ENCODE measurements around the gene MEIS2.

GRCh38 chr15:36885771-36886170, 214.6 kb downstream of the MEIS2 start:
- TF ChIP-seq ZBTB7A (tag by site-specific recombination; IDR thresholded peaks at IDR 0.05; ENCODE audit: low read depth) (no peak), ZSCAN18 (tag by site-specific recombination; IDR thresholded peaks at IDR 0.05) (no peak), CTCF (tag by site-specific recombination; IDR thresholded peaks at IDR 0.05) (no peak), ZNF335 (tag by site-specific recombination; conservative IDR thresholded peaks at IDR 0.05) (no peak), TCF7L2 (IDR thresholded peaks at IDR 0.05; ENCODE audit: borderline replicate concordance, low read depth, low read length) (no peak), KLF9 (tag by site-specific recombination; IDR thresholded peaks at IDR 0.05; ENCODE audit: low read depth) (no peak), GLI2 (tag by site-specific recombination; IDR thresholded peaks at IDR 0.05; ENCODE audit: borderline replicate concordance, low read depth) (no peak), ZNF558 (tag by site-specific recombination; IDR thresholded peaks at IDR 0.05) (no peak), ZFP41 (tag by site-specific recombination; IDR thresholded peaks at IDR 0.05; ENCODE audit: borderline replicate concordance) (no peak), ZNF221 (tag by site-specific recombination; IDR thresholded peaks at IDR 0.05; ENCODE audit: borderline replicate concordance) (no peak), ZBTB8A (tag by site-specific recombination; IDR thresholded peaks at IDR 0.05) (no peak), ZNF501 (tag by site-specific recombination; IDR thresholded peaks at IDR 0.05) (no peak), YY1 (tag by site-specific recombination; IDR thresholded peaks at IDR 0.05) (no peak)

Measured in HEK293 (cell line).